H1 (cell line): ENCODE data around the gene ATP6V1C2. TPM values are rescaled to one million over a fixed set of nuclear protein-coding genes. Genes with fewer than 3 reads are reported as not detected.

Experiments used
- CTCF ChIA-PET: fragments of 300-600 bp; sonication (Branson Sonifier 250); formaldehyde crosslinking; loops from one replicate; lab custom pipeline; 2021; ENCODE audit not compliant: partially characterized antibody; lab: Charles Lee
- POLR2A ChIA-PET: fragments of 300-600 bp; sonication (Branson Sonifier 250); formaldehyde crosslinking; loops from one replicate; lab custom pipeline; 2021; ENCODE audit warnings: inconsistent platforms; ENCODE audit not compliant: partially characterized antibody; lab: Charles Lee
- DNase-seq, 2 experiments: peaks; one replicate each; pipeline versions ENCODE4 v3.0.0 to v3.0.0-alpha.2; 2010 to 2022; ENCODE audit warnings: low spot score in 2 of 2, low read depth in 1 of 2, mixed read lengths in 1 of 2
- FAIRE-seq: peaks from 2 replicates; lab custom pipeline; 2011; peaks lifted over from hg19 to GRCh38; lab: Jason Lieb, UNC
- H2AFZ ChIP-seq: 2 replicates; pipeline ENCODE4 v1.8.1; 2012; ENCODE audit warnings: low read length, inconsistent platforms
- H2AK5ac ChIP-seq: 2 replicates; pipeline ENCODE4 v1.6.1; 2013; ENCODE audit warnings: low read depth, low read length
- H2BK120ac ChIP-seq: replicated peaks from 2 replicates; pipeline ENCODE3; 2013; ENCODE audit warnings: low read depth, low read length, inconsistent platforms
- H2BK12ac ChIP-seq: 2 replicates; pipeline ENCODE4 v1.6.1; 2013; ENCODE audit warnings: low read depth, low read length
- H2BK15ac ChIP-seq: 2 replicates; pipeline ENCODE4 v1.6.1; 2013; ENCODE audit warnings: low read length
- H2BK20ac ChIP-seq: 2 replicates; pipeline ENCODE4 v1.6.1; 2013; ENCODE audit warnings: low read length
- H2BK5ac ChIP-seq: 2 replicates; pipeline ENCODE4 v1.6.1; 2013; ENCODE audit warnings: low read depth, low read length
- H3K14ac ChIP-seq: 2 replicates; pipeline ENCODE4 v1.6.1; 2013; ENCODE audit warnings: inconsistent platforms; ENCODE audit not compliant: insufficient read length
- H3K18ac ChIP-seq: 2 replicates; pipeline ENCODE4 v1.6.1; 2013; ENCODE audit warnings: low read length; ENCODE audit errors: extremely low read depth
- H3K23ac ChIP-seq: 2 replicates; pipeline ENCODE4 v1.6.1; 2013; ENCODE audit warnings: inconsistent platforms; ENCODE audit not compliant: insufficient read length
- H3K23me2 ChIP-seq: 2 replicates; pipeline ENCODE4 v1.6.1; 2013; ENCODE audit warnings: low read depth, low read length
- H3K27ac ChIP-seq: 2 replicates; pipeline ENCODE4 v1.6.1; 2011; ENCODE audit warnings: low read depth, low read length, inconsistent platforms
- H3K27me3 ChIP-seq, 4 experiments: replicated peaks in 1 of 4; 1 replicate in 1 of 4; 2 replicates in 3 of 4; pipeline versions ENCODE4 v1.6.1 to v1.8.1; 2011 to 2013; ENCODE audit warnings: low read length in 3 of 4, mild to moderate bottlenecking in 3 of 4, inconsistent platforms in 2 of 4, mixed read lengths in 2 of 4, moderate library complexity in 1 of 4; ENCODE audit not compliant: control insufficient read depth in 3 of 4, insufficient read depth in 3 of 4; ENCODE audit errors: extremely low read depth in 1 of 4
- H3K36me3 ChIP-seq, 4 experiments: 2 replicates each; pipeline versions ENCODE4 v1.6.1 to v1.8.1; 2011 to 2013; ENCODE audit warnings: mild to moderate bottlenecking in 4 of 4, low read length in 3 of 4, moderate library complexity in 2 of 4, control low read depth in 1 of 4, inconsistent platforms in 1 of 4; ENCODE audit not compliant: insufficient read depth in 4 of 4, control insufficient read depth in 2 of 4
- H3K4ac ChIP-seq: replicated peaks from 2 replicates; pipeline ENCODE3; 2013; ENCODE audit warnings: low read length, low read depth, mixed read lengths, inconsistent platforms; ENCODE audit not compliant: insufficient read length
- H3K4me1 ChIP-seq, 4 experiments: replicated peaks in 1 of 4; 1 replicate in 1 of 4; 2 replicates in 3 of 4; pipeline versions ENCODE4 v1.6.1 to v1.8.1; 2011 to 2013; ENCODE audit warnings: low read length in 3 of 4, inconsistent platforms in 2 of 4, mixed read lengths in 1 of 4; ENCODE audit not compliant: insufficient read depth in 4 of 4, control insufficient read depth in 3 of 4
- H3K4me2 ChIP-seq, 2 experiments: 2 replicates each; pipeline versions ENCODE4 v1.6.1 to v1.8.1; 2011 to 2013; ENCODE audit warnings: low read depth in 2 of 2, low read length in 2 of 2, control low read depth in 1 of 2, inconsistent platforms in 1 of 2, mild to moderate bottlenecking in 1 of 2; ENCODE audit not compliant: insufficient read depth in 1 of 2
- H3K4me3 ChIP-seq, 4 experiments: fragments of 200-600, 300-600 bp in 1 of 4; sonication (generic), shearing (Covaris generic), sonication (Bioruptor Twin) in 1 of 4; 2 replicates each; pipeline versions ENCODE4 v1.5.1 to v1.8.1; 2011 to 2016; ENCODE audit warnings: low read length in 4 of 4, low read depth in 3 of 4, control low read depth in 2 of 4, inconsistent platforms in 2 of 4, mild to moderate bottlenecking in 2 of 4, mixed read lengths in 1 of 4, moderate library complexity in 1 of 4; ENCODE audit not compliant: insufficient read depth in 2 of 4; ENCODE audit errors: extremely low read depth in 1 of 4
- H3K56ac ChIP-seq: replicated peaks from 2 replicates; pipeline ENCODE3; 2013; ENCODE audit warnings: low read depth, mild to moderate bottlenecking, mixed read lengths, low read length, inconsistent platforms; ENCODE audit not compliant: insufficient read length
- H3K79me1 ChIP-seq: 2 replicates; pipeline ENCODE4 v1.6.1; 2013; ENCODE audit warnings: low read depth, low read length, control low read depth
- H3K79me2 ChIP-seq, 2 experiments: 2 replicates each; pipeline versions ENCODE4 v1.6.1 to v1.8.1; 2012 to 2013; ENCODE audit warnings: low read length in 2 of 2, mild to moderate bottlenecking in 2 of 2, inconsistent platforms in 1 of 2; ENCODE audit not compliant: insufficient read depth in 2 of 2, control insufficient read depth in 1 of 2
- H3K9ac ChIP-seq, 4 experiments: replicated peaks in 1 of 4; 1 replicate in 1 of 4; 2 replicates in 3 of 4; pipeline versions ENCODE4 v1.6.1 to v1.8.1; 2011 to 2013; ENCODE audit warnings: low read depth in 3 of 4, low read length in 3 of 4, control low read depth in 2 of 4, mild to moderate bottlenecking in 2 of 4, moderate library complexity in 2 of 4, inconsistent platforms in 1 of 4; ENCODE audit errors: extremely low read depth in 1 of 4
- H3K9me3 ChIP-seq, 2 experiments: 2 replicates each; pipeline versions ENCODE4 v1.6.1 to v1.8.1; 2012 to 2013; ENCODE audit warnings: mild to moderate bottlenecking in 2 of 2, moderate library complexity in 2 of 2, control low read depth in 1 of 2, inconsistent platforms in 1 of 2, low read depth in 1 of 2, low read length in 1 of 2, mixed read lengths in 1 of 2; ENCODE audit not compliant: insufficient read depth in 2 of 2
- H4K20me1 ChIP-seq, 2 experiments: replicated peaks in 1 of 2; 2 replicates each; pipeline versions ENCODE3 to v1.8.1; 2011 to 2013; ENCODE audit warnings: inconsistent platforms in 2 of 2, low read length in 2 of 2, mild to moderate bottlenecking in 1 of 2; ENCODE audit not compliant: insufficient read depth in 2 of 2, control insufficient read depth in 1 of 2
- H4K5ac ChIP-seq: 2 replicates; pipeline ENCODE4 v1.6.1; 2013; ENCODE audit warnings: low read length, low read depth, mixed read lengths, inconsistent platforms; ENCODE audit not compliant: insufficient read length
- H4K8ac ChIP-seq: 2 replicates; pipeline ENCODE4 v1.8.0; 2013; ENCODE audit warnings: mild to moderate bottlenecking, moderate library complexity, low read length, inconsistent platforms; ENCODE audit not compliant: insufficient read depth; ENCODE audit errors: extremely low read depth
- H4K91ac ChIP-seq: replicated peaks from 2 replicates; pipeline ENCODE3; 2013; ENCODE audit warnings: low read length, mixed read lengths, inconsistent platforms; ENCODE audit not compliant: insufficient read length
- BCL11A ChIP-seq, 2 experiments: IDR thresholded peaks; one replicate each; pipeline ENCODE4 v1.6.1; 2011; ENCODE audit warnings: low read depth in 2 of 2, low read length in 2 of 2, mild to moderate bottlenecking in 2 of 2
- KDM1A ChIP-seq: fragments of 200-600, 300-600 bp; sonication (generic); IDR thresholded peaks from 2 replicates; pipeline ENCODE4 v1.7.1; 2016; ENCODE audit warnings: mild to moderate bottlenecking, low read length, borderline replicate concordance
- WGBS, 2 experiments: shearing (Covaris generic) in 1 of 2; methylation state at CpG; one replicate each; pipeline versions ENCODE4 v1.1.6 to v1.1.7; 2013 to 2015; ENCODE audit warnings: low lambda C conversion rate in 2 of 2, mixed read lengths in 2 of 2, inconsistent platforms in 1 of 2, low coverage in 1 of 2, missing lambda C conversion rate in 1 of 2; ENCODE audit not compliant: insufficient replicate concordance in 2 of 2, insufficient coverage in 1 of 2, insufficient read length in 1 of 2; ENCODE audit errors: extremely low coverage in 1 of 2, missing lambda C conversion rate in 1 of 2; 5-methylcytosine and 5-hydroxymethylcytosine counted together
- polyA plus RNA-seq, 7 experiments: library from polyadenylated mRNA; depleted of rRNA in 3 of 7; stranded (reverse) in 5 of 7; unstranded in 2 of 7; fragments of >200 nt in 5 of 7; fragments of 200-250 nt in 2 of 7; gene quantifications; 1 replicate in 5 of 7; 2 replicates in 1 of 7; 4 replicates in 1 of 7; pipeline versions ENCODE4 v1.2.1 to v1.2.3, GENCODE V29; 2011 to 2013; ENCODE audit warnings: missing spikeins in 2 of 7, mixed read lengths in 2 of 7
- total RNA-seq: library from RNA; stranded (reverse); fragmentation: NEBNext Ultra II Directional; extraction: Animal tissue kit (Norgen Biotek cat#: 25700); gene quantifications from 2 replicates; pipeline ENCODE4 v1.2.1, GENCODE V29; 2021

The ATP6V1C2 gene
- total and polyA plus RNA-seq, 2 of the 8 experiments (the other 6 are each of a cell fraction or from before 2014, with no cell fraction given): 0.29 to 0.74 TPM

- TF ChIP-seq BCL11A (IDR thresholded peaks at IDR 0.05; ENCODE audit: low read depth in 2 of 2, low read length in 2 of 2) (no peak), KDM1A (peak; percentile 50; the same call in 1 of the 2 replicates)
- no peak overlapping the region for H3K14ac ChIP-seq
- H2AFZ ChIP-seq: no peak overlapping the region
- no peak overlapping the region for H3K4me3 ChIP-seq
- WGBS, 2 experiments: 88% methylated on average over 6 of the region's 6 CpGs; no CpG with 5 or more reads in 1 of the 2 experiments
- H2BK120ac ChIP-seq: no peak overlapping the region
- H3K9ac ChIP-seq: no peak overlapping the region
- H3K27me3 ChIP-seq: no peaks in the 10 kb centered on the region
- no peak overlapping the region for H4K8ac ChIP-seq
- H3K79me2 ChIP-seq: no peaks in the 10 kb centered on the region
- no peak overlapping the region for H2AK5ac ChIP-seq
- H3K23ac ChIP-seq: no peak overlapping the region
- H4K5ac ChIP-seq: no peak overlapping the region
- no peak overlapping the region for H3K4ac ChIP-seq
- H3K18ac ChIP-seq: no peak overlapping the region
- POLR2A ChIA-PET: interaction anchor here (0.7 to 1.4 kb wide), 2 partner anchors 13 to 29 kb away, joined by 3 to 4 read pairs; no protein-coding TSS in a partner anchor
- no peak overlapping the region for H2BK15ac ChIP-seq
- no peaks in the 10 kb centered on the region for H3K9me3 ChIP-seq
- H2BK12ac ChIP-seq: no peak overlapping the region
- H3K4me2 ChIP-seq: no peak overlapping the region
- CTCF ChIA-PET: interaction anchor here (1.1 kb wide), 1 partner anchor 13 kb away, joined by 3 read pairs; no protein-coding TSS in a partner anchor
- no peak overlapping the region for H3K56ac ChIP-seq
- H3K79me1 ChIP-seq: no peaks in the 10 kb centered on the region
- H3K27ac ChIP-seq: no peak overlapping the region
- H4K91ac ChIP-seq: no peak overlapping the region
- FAIRE-seq (no peak), DNase-seq (no peak)
- no peaks in the 10 kb centered on the region for H3K36me3 ChIP-seq
- no peak overlapping the region for H2BK5ac ChIP-seq
- H3K4me1 ChIP-seq: no peaks in the 10 kb centered on the region
- no peaks in the 10 kb centered on the region for H3K23me2 ChIP-seq
- no peaks in the 10 kb centered on the region for H4K20me1 ChIP-seq
- H2BK20ac ChIP-seq: no peak overlapping the region
Measured at GRCh38 chr2:10750610-10751009, 29.2 kb downstream of the ATP6V1C2 start.
